ENCODE results near the gene LRRC10B.

DNA sequence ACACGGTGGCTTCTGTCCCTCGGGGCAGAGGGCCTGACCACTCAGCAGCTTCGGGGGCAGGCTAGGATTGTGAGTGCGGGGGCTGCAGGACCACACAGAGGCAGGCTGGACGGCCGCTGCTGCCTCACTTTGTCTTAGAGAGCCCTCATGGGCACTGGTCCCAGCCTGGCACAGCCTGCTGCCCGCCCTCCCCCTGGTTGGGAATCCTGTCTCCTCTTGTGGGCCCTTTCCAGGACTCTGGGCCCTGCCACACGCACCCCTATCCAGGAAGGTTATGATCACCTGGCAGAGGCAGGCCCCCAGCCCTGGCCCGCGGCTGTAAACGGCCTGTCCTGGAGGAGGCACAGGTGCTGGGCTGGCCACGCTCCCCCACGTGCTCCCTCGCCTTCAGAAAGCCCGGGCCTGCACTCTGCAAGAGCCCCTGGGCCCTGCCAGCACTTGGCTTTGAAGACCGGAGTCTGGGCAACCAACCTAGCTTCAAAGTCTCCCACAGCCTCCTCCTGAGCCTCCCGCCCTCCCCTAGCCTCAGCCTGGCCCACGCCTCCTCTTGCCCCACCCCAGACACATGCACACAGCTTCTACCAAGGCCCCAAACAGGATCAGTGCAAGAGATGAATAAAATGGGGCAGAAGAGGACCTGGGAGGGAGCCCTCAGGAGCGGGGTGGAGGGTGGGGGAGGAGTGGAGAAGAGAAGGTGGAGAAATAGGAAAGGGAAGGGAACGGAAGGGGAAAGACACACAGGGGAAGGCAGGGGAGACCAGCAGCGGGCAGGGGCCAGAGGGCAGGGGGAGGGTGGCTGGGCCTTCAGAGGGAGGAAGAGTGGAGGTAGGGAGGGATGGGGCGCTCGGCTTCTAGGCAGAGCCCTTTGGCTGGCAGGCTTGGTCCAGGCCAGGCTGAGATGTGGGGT lies 41.4 kb downstream of the LRRC10B start:
- no peak for TF ChIP-seq TCF12 (IDR thresholded peaks at IDR 0.05; ENCODE audit: low read depth, low read length)
- TF ChIP-seq, protein P1, sequence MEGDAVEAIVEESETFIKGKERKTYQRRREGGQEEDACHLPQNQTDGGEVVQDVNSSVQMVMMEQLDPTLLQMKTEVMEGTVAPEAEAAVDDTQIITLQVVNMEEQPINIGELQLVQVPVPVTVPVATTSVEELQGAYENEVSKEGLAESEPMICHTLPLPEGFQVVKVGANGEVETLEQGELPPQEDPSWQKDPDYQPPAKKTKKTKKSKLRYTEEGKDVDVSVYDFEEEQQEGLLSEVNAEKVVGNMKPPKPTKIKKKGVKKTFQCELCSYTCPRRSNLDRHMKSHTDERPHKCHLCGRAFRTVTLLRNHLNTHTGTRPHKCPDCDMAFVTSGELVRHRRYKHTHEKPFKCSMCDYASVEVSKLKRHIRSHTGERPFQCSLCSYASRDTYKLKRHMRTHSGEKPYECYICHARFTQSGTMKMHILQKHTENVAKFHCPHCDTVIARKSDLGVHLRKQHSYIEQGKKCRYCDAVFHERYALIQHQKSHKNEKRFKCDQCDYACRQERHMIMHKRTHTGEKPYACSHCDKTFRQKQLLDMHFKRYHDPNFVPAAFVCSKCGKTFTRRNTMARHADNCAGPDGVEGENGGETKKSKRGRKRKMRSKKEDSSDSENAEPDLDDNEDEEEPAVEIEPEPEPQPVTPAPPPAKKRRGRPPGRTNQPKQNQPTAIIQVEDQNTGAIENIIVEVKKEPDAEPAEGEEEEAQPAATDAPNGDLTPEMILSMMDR (IDR thresholded peaks at IDR 0.05; ENCODE audit: control extremely low read depth in 1 of 3, insufficient read depth in 1 of 3, low read depth in 1 of 3, low read length in 3 of 3), result no peak
- no peak for TF ChIP-seq EZH2 (IDR thresholded peaks at IDR 0.05; ENCODE audit: low read depth, low read length, severe bottlenecking)
- no peak for TF ChIP-seq BACH1 (IDR thresholded peaks at IDR 0.05; ENCODE audit: low read length)
- TF ChIP-seq CHD1 (IDR thresholded peaks at IDR 0.05; ENCODE audit: low read depth, low read length), result no peak
- TF ChIP-seq RXRA (IDR thresholded peaks at IDR 0.05; ENCODE audit: insufficient read depth, low read depth, low read length), result no peak
- TF ChIP-seq CHD2 (IDR thresholded peaks at IDR 0.05; ENCODE audit: low read length), result no peak
- no peak for TF ChIP-seq BRCA1 (IDR thresholded peaks at IDR 0.05; ENCODE audit: low read depth, low read length)
- no peak for TF ChIP-seq JUND (IDR thresholded peaks at IDR 0.05; ENCODE audit: low read length)
- no peak for TF ChIP-seq POLR2AphosphoS5 (IDR thresholded peaks at IDR 0.05; ENCODE audit: low read depth, low read length)
- TF ChIP-seq POLR2A (IDR thresholded peaks at IDR 0.05; ENCODE audit: control extremely low read depth in 1 of 2, low read depth in 2 of 2, low read length in 2 of 2), result no peak
- TF ChIP-seq EGR1 (IDR thresholded peaks at IDR 0.05; ENCODE audit: borderline replicate concordance, low read depth, low read length), result no peak
- TF ChIP-seq YY1 (IDR thresholded peaks at IDR 0.05; ENCODE audit: low read depth, low read length), result no peak
